K562 treated with DMSO at 1 percent for 4 hours (cell line): Measurements from ENCODE around the gene SLC25A27. TPM values are rescaled to one million over a fixed set of nuclear protein-coding genes. Genes with fewer than 3 reads are reported as not detected.

Experiments used
- total RNA-seq: library from RNA; unstranded; fragments of 300-600 nt; gene quantifications from 2 replicates; pipeline ENCODE4 v1.2.3, GENCODE V29; 2022; ENCODE audit not compliant: insufficient read depth

SLC25A27 gene
- total RNA-seq = not detected in 2 replicates

DNA sequence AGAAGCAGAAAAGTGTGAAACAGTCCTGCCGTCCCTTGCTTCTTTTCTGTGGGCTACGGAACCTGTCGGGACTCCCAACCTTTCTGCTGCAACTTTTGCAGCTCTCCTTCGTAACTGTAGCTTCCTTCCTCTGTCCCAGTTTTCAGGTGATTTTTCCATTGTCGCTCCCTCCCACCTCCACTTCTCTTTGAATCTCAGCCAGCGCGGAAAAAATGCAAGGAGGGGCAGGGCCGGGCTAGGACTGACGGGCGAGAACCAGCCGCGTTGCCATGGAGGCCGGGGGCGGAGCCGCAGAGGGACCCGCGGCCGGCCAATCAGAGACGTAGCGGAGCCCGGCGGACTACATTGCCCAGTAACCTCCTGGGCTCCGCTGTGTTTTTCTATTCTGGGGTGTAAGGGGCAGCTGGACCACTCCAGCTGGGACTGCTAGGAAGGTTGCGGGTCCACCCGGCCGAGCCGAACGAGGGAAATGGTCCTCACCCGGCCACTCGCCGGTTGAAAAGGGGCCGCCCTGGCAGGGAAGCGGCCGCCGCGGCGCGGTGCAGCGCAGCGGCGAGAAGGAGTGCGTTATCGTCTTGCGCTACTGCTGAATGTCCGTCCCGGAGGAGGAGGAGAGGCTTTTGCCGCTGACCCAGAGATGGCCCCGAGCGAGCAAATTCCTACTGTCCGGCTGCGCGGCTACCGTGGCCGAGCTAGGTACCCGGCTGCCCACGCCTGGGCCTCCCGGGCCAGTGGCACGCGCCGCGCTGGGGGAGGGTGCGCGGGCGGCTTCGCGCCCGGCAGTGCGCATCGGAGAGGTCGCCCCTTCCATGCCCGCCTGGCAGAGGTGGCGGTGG, at the start of gene SLC25A27, which contains the start of gene CYP39A1:
Gene SLC25A27, plus strand, starts transcription at position 373 of the 836 bp plus-strand sequence. Its CDS starts 218 bp downstream, at position 591.
Gene CYP39A1, minus strand, starts transcription at position 216 of the 836 bp plus-strand sequence. CDS start 236 bp downstream, outside the sequence.

DNA sequence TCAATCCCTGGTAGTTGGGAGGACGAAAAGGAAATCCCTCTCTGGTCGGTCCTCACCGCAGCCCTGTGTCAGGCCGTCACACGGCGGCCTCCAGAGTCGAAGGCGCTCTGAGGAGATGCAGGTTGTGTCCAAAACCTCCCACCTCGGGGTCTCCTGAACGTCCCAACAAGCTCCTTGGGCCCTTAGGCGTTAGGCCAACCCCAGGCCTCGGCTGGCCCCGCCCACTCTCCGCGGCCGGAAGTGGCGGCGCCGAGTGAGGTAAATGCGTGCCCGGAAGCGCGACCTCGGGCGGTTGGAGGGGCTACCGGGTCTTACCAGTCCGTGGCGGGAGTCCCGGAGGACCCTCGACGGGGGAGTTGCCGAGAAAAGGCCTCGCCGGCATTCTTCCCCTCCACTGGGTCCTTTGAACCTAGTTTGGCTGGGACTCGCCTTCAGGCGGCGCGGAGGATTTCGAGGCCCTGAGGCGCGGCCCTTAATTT, 34.9 kb downstream of the SLC25A27 start, which contains the start of gene TDRD6:
Gene TDRD6, plus strand, starts transcription at position 267 of the 479 bp plus-strand sequence. CDS start 244 bp downstream, outside the sequence.

Other genes with a start within 250 kb of the SLC25A27 start
- gene RCAN2, start 161.5 kb upstream of the SLC25A27 start, total RNA-seq = not detected in 2 replicates
- gene CYP39A1, start 157 bp upstream of the SLC25A27 start, total RNA-seq = not detected in 2 replicates
- 0.15 and 0.33 TPM in 2 replicates for gene TDRD6, start 34.9 kb downstream of the SLC25A27 start, total RNA-seq
- gene PLA2G7, start 82.4 kb downstream of the SLC25A27 start, total RNA-seq = not detected in 2 replicates
- not detected in 2 replicates for gene ANKRD66, start 94.0 kb downstream of the SLC25A27 start, total RNA-seq
- gene MEP1A, start 140.4 kb downstream of the SLC25A27 start, total RNA-seq = not detected in 2 replicates